ENCODE results near the gene MNDA. TPM values are rescaled to one million over a fixed set of nuclear protein-coding genes. Genes with fewer than 3 reads are reported as not detected.

The MNDA gene
- total RNA-seq, 4 donors from 2014 or later: 3.3 to 5.7 (median 4.3) TPM

DNA sequence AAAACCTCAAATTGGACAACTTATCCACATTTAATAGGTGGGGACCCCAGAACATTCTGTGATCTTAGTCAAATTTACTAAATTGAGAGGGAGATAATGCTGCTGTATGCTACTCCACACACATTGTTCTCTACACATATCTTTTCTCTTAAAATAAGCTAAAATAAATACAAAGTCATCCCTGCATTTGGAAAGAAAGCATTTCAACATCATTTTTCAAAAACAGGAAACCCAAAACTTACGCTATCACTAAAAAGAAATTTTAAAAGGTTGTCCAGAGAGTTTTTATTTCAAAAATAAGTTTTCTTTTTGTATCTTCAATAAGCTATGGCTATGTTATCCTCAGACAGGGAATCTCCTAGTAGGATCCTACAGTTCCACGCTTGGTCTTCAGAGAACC, 30.6 kb upstream of the MNDA start:
- no peaks in the 10 kb centered on the region for H3K9me3 ChIP-seq
- H3K36me3 ChIP-seq: no peaks in the 10 kb centered on the region
- DNase-seq (ENCODE audit: low spot score in 2 of 2): no peak
- H3K27me3 ChIP-seq: no peaks in the 10 kb centered on the region
- H3K4me3 ChIP-seq: no peak overlapping the region
- no peak overlapping the region for H3K27ac ChIP-seq
- TF ChIP-seq EP300 (IDR thresholded peaks at IDR 0.05) (no peak), POLR2A (IDR thresholded peaks at IDR 0.05) (no peak)
- TF ChIP-seq, protein P1, sequence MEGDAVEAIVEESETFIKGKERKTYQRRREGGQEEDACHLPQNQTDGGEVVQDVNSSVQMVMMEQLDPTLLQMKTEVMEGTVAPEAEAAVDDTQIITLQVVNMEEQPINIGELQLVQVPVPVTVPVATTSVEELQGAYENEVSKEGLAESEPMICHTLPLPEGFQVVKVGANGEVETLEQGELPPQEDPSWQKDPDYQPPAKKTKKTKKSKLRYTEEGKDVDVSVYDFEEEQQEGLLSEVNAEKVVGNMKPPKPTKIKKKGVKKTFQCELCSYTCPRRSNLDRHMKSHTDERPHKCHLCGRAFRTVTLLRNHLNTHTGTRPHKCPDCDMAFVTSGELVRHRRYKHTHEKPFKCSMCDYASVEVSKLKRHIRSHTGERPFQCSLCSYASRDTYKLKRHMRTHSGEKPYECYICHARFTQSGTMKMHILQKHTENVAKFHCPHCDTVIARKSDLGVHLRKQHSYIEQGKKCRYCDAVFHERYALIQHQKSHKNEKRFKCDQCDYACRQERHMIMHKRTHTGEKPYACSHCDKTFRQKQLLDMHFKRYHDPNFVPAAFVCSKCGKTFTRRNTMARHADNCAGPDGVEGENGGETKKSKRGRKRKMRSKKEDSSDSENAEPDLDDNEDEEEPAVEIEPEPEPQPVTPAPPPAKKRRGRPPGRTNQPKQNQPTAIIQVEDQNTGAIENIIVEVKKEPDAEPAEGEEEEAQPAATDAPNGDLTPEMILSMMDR (IDR thresholded peaks at IDR 0.05): no peak
- no peaks in the 10 kb centered on the region for H3K4me1 ChIP-seq
- WGBS, 2 donors: 88% methylated on average over 2 of the region's 2 CpGs

DNA sequence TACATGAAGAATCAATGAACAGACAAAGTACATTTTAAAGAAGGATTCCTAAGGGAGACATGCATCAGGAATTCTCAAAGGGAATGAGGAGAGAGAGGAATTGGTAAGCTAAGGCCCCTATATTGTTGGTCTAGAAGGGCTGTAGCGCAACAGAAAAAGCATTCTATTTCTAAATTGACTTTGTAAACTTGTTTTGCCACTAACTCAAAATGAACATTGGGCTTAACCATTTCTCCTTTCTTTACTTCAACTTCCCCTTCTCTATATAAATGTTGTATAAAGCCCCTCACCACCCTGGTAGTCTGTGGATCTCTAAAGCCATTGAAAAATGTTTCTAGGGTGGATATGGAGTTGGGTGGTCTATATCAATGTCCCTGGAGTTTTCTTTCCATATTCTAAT, 29.8 kb upstream of the MNDA start:
- Histone ChIP-seq H3K27me3 (no peaks in the 10 kb centered on the region), H3K4me1 (no peaks in the 10 kb centered on the region), H3K9me3 (no peaks in the 10 kb centered on the region), H3K27ac (no peak overlapping the region), H3K36me3 (no peaks in the 10 kb centered on the region), H3K4me3 (no peak overlapping the region)
- TF ChIP-seq, protein P1 (IDR thresholded peaks at IDR 0.05): no peak
- TF ChIP-seq EP300 (IDR thresholded peaks at IDR 0.05): no peak
- TF ChIP-seq POLR2A (IDR thresholded peaks at IDR 0.05): no peak
- WGBS, 2 donors: 79 to 80% methylated on average over 1 of the region's 1 CpG
- DNase-seq (ENCODE audit: low spot score in 2 of 2): no peak

DNA sequence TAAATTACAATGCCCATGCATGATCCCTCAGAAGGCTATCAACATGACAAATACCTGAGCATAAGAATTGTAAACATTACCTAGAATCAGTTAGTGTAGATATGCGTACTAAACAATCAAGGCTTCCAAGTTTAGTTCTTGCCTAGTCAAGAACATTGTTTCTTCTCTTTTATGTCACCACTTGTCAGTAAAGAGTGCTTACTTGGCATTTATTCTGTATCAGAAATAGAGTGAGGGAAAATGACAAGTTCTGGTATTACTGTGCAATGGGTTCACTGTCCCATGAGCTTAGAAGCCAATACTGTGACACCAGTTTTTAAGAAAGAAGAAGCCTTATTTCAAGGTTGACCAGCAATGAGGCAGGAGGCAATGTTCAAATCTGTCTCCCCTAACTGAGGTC, 27.5 kb upstream of the MNDA start:
- TF ChIP-seq, protein P1 (IDR thresholded peaks at IDR 0.05): no peak
- TF ChIP-seq EP300 (IDR thresholded peaks at IDR 0.05) (no peak), POLR2A (IDR thresholded peaks at IDR 0.05) (no peak)
- Histone ChIP-seq H3K4me1 (no peaks in the 10 kb centered on the region), H3K27me3 (no peaks in the 10 kb centered on the region), H3K36me3 (no peaks in the 10 kb centered on the region), H3K4me3 (no peak overlapping the region), H3K27ac (no peak overlapping the region), H3K9me3 (no peaks in the 10 kb centered on the region)
- DNase-seq (ENCODE audit: low spot score in 2 of 2): no peak
- WGBS, 2 donors: 85 to 89% methylated on average over 1 of the region's 1 CpG

GRCh38 chr1:158806916-158807536, 24.1 kb upstream of the MNDA start:
- WGBS, 2 donors: 53 to 55% methylated on average over 6 of the region's 6 CpGs
- Histone ChIP-seq H3K27ac (no peak overlapping the region), H3K36me3 (no peaks in the 10 kb centered on the region), H3K4me3 (no peak overlapping the region), H3K27me3 (no peaks in the 10 kb centered on the region), H3K4me1 (no peaks in the 10 kb centered on the region), H3K9me3 (no peaks in the 10 kb centered on the region)
- DNase-seq (ENCODE audit: low spot score in 2 of 2): no peak
- no peak for TF ChIP-seq EP300 (IDR thresholded peaks at IDR 0.05)
- no peak for TF ChIP-seq POLR2A (IDR thresholded peaks at IDR 0.05)
- TF ChIP-seq, protein P1 (IDR thresholded peaks at IDR 0.05): no peak

DNA sequence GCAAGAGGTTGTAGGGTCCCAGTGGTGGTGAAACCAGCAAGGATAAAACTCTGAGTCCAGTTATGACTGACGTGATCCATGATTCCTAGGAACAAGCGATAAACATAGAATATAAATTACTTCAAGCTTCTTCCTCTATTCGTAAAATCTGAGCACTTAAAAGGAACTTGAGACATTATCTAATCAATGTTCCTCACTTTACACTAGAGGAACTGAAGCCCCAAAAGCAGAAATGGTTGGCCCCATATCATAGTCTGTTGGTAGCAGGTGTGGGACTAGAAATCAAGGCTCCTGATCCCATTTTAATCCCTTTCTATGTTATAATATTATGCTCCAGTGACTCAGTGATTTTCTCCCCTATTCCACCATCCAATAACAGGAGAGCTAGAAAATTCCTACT, 21.9 kb upstream of the MNDA start:
- H3K9me3 ChIP-seq: no peaks in the 10 kb centered on the region
- WGBS, 2 donors: 91% methylated on average over 3 of the region's 3 CpGs
- no peaks in the 10 kb centered on the region for H3K36me3 ChIP-seq
- TF ChIP-seq, protein P1 (IDR thresholded peaks at IDR 0.05): no peak
- TF ChIP-seq EP300 (IDR thresholded peaks at IDR 0.05) (no peak), POLR2A (IDR thresholded peaks at IDR 0.05) (no peak)
- DNase-seq (ENCODE audit: low spot score in 2 of 2): no peak
- no peaks in the 10 kb centered on the region for H3K4me1 ChIP-seq
- H3K4me3 ChIP-seq: no peak overlapping the region
- H3K27me3 ChIP-seq: no peaks in the 10 kb centered on the region
- H3K27ac ChIP-seq: no peak overlapping the region
